Cardiac muscle cell (in vitro differentiated cells and primary cell): ENCODE results near the gene ITPR2. TPM values are rescaled to one million over a fixed set of nuclear protein-coding genes. Genes with fewer than 3 reads are reported as not detected.

Experiments used
- DNase-seq, 2 donors: peaks; one replicate each; pipeline versions ENCODE4 v3.0.0 to v3.0.0-alpha.2; 2010 to 2017; ENCODE audit warnings: low read depth in 1 of 2, low spot score in 1 of 2
- H3K27ac ChIP-seq: fragments of 200-600 bp; sonication (generic); 2 replicates; pipeline ENCODE4 v1.5.1; 2016
- H3K27me3 ChIP-seq: fragments of 200-600 bp; sonication (generic); 2 replicates; pipeline ENCODE4 v1.6.0; 2016; ENCODE audit warnings: control low read depth
- H3K36me3 ChIP-seq: fragments of 200-600 bp; sonication (generic); 2 replicates; pipeline ENCODE4 v1.5.1; 2016; ENCODE audit warnings: control low read depth
- H3K4me1 ChIP-seq: fragments of 200-600 bp; sonication (generic); 2 replicates; pipeline ENCODE4 v1.8.1; 2017; ENCODE audit warnings: low read depth, mild to moderate bottlenecking, mixed run types
- H3K4me3 ChIP-seq: fragments of 200-600 bp; sonication (generic); 2 replicates; pipeline ENCODE4 v1.5.1; 2016; ENCODE audit warnings: mild to moderate bottlenecking
- H3K9me3 ChIP-seq: fragments of 200-600 bp; sonication (generic); 2 replicates; pipeline ENCODE4 v1.5.1; 2017; ENCODE audit warnings: low read depth, mild to moderate bottlenecking, control low read depth
- CTCF ChIP-seq: IDR thresholded peaks from 2 replicates; pipeline ENCODE4 v1.5.1; 2012; ENCODE audit warnings: low read depth, mild to moderate bottlenecking, low read length
- polyA plus RNA-seq: library from polyadenylated mRNA; unstranded; fragments of >200 nt; fragmentation: Nextera tagmentation; extraction: Ambion mirVana; gene quantifications from 2 replicates; pipeline ENCODE4 v1.2.1, GENCODE V29; 2016
- total RNA-seq: library from RNA; depleted of rRNA; stranded (reverse); fragments of >200 nt; gene quantifications from 2 replicates; pipeline ENCODE4 v1.2.3, GENCODE V29; 2016

Gene ITPR2
- total and polyA plus RNA-seq, 2 experiments from 2014 or later: 4.8 to 5.1 TPM

GRCh38 chr12:26466726-26467125 is 366.3 kb downstream of the ITPR2 start:
- no peak for TF ChIP-seq CTCF
- no peak for DNase-seq
- Histone ChIP-seq H3K27me3 (no peaks in the 10 kb centered on the region), H3K27ac (no peak overlapping the region), H3K4me1 (no peaks in the 10 kb centered on the region), H3K36me3 (no peaks in the 10 kb centered on the region), H3K4me3 (no peak overlapping the region), H3K9me3 (no peaks in the 10 kb centered on the region)

DNA sequence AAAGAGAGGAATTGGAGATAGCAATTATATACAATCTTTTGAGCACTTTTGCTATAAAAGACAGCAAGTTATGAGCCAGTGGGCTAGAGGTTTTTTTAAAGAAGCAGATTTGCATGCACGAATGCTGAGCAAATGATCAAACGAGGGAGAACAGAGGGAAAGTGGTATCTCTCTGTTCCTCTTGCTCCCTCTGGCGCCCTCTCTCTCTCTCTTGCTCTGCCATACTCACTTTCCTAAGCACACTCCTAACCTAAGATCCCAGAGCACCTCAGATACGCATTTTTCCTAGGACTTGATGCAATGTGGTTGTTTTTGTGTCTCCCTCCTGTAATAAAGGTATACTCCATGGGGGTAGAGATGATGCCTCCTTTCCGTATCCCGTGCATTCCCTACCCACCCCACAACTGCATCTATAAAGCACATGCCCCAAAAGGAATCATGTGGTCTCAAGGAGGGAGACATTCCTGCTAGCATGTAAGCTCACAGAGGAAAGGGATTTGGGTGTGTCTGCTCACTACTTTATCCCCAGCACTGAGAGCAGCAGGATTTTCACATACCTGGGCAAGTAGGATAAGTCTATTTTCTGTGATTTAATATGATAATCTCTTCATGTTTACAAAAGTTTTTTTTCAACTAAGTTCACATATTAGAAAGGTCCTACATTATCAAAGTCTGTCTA is 367.4 kb downstream of the ITPR2 start:
- peak in 1 of 2 donors; percentile 46 for DNase-seq
- no peak overlapping the region for H3K4me3 ChIP-seq
- H3K9me3 ChIP-seq: no peaks in the 10 kb centered on the region
- peak; percentile 29 for TF ChIP-seq CTCF
- no peaks in the 10 kb centered on the region for H3K27me3 ChIP-seq
- H3K27ac ChIP-seq: no peak overlapping the region
- H3K4me1 ChIP-seq: no peaks in the 10 kb centered on the region
- H3K36me3 ChIP-seq: no peaks in the 10 kb centered on the region

DNA sequence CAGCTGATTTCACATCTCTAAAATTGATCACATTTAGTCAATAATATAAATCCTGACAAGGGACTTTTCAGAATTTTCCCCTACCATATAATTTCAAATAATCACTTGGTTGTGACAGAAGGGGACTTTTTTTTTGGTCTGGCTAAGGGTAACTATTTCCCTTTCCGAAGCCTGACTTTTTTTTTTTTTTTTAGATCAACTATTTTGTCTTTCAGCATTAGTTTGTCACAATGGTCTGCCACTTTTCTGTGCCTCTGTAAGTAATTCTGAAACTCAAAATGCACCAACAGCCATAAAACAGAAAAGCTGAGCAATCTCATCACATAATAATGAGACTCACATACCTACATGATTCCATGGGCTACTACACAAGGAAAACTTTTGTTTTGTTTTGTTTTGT is 371.2 kb downstream of the ITPR2 start:
- H3K9me3 ChIP-seq: no peaks in the 10 kb centered on the region
- TF ChIP-seq CTCF: no peak
- H3K27me3 ChIP-seq: no peaks in the 10 kb centered on the region
- no peak overlapping the region for H3K4me3 ChIP-seq
- no peaks in the 10 kb centered on the region for H3K36me3 ChIP-seq
- H3K4me1 ChIP-seq: no peaks in the 10 kb centered on the region
- DNase-seq: no peak
- H3K27ac ChIP-seq: no peak overlapping the region

DNA sequence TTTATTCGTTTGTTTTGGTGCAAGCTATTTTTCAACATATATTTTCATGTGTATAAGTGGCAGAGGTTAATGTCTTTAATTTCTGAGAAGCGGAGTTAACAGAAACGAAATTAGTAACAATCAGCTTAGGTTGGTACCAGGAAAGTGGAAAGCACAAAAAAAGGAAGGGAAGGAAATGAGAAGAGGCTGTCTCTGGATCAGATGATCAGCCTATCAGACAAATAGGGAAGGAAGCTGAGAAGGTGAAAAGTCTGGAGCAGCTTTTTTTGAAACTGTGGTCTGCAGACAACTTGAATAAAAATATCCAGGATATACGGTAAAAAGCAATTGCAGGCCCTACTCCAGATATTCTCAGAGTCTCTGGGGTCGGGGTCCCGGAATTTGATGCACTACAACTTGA is 372.6 kb downstream of the ITPR2 start:
- no peak for TF ChIP-seq CTCF
- no peaks in the 10 kb centered on the region for H3K36me3 ChIP-seq
- no peaks in the 10 kb centered on the region for H3K9me3 ChIP-seq

GRCh38 chr12:26455936-26456574 is 376.9 kb downstream of the ITPR2 start:
- H3K4me1 ChIP-seq: no peaks in the 10 kb centered on the region
- no peak overlapping the region for H3K4me3 ChIP-seq
- no peak for TF ChIP-seq CTCF
- H3K9me3 ChIP-seq: no peaks in the 10 kb centered on the region
- H3K36me3 ChIP-seq: no peaks in the 10 kb centered on the region
- no peak for DNase-seq
- H3K27ac ChIP-seq: no peak overlapping the region
- no peaks in the 10 kb centered on the region for H3K27me3 ChIP-seq

More for the DNA sequence above, 372.6 kb downstream of the ITPR2 start:
- Histone ChIP-seq H3K27me3 (no peaks in the 10 kb centered on the region), H3K27ac (no peak overlapping the region), H3K4me1 (no peaks in the 10 kb centered on the region), H3K4me3 (no peak overlapping the region)
- DNase-seq: no peak
